Thyroid gland (tissue), 4 donors: ENCODE measurements around the gene MAGEA11.
"Not testable (repeated sequence)": the region's sequence is repeated elsewhere in the genome, so short reads cannot be mapped to it uniquely, and the experiment has no call there.

Source experiments
- POLR2A ChIP-seq, 2 donors: fragments of 450-650 bp; IDR thresholded peaks; one replicate each; pipeline ENCODE4 v1.6.1; 2017; ENCODE audit warnings: antibody characterized with exemption in 2 of 2, mild to moderate bottlenecking in 2 of 2, moderate library complexity in 1 of 2
- TF ChIP-seq, protein P1 (sequence below), 6 experiments: fragments of 200-600 bp in 3 of 6; fragments of 450-650 bp in 3 of 6; sonication (generic) in 3 of 6; IDR thresholded peaks; one replicate each; pipeline ENCODE4 v1.5.1; 2016 to 2019; ENCODE audit warnings: antibody characterized with exemption in 6 of 6, mild to moderate bottlenecking in 2 of 6, inconsistent platforms in 1 of 6, moderate library complexity in 1 of 6

DNA sequence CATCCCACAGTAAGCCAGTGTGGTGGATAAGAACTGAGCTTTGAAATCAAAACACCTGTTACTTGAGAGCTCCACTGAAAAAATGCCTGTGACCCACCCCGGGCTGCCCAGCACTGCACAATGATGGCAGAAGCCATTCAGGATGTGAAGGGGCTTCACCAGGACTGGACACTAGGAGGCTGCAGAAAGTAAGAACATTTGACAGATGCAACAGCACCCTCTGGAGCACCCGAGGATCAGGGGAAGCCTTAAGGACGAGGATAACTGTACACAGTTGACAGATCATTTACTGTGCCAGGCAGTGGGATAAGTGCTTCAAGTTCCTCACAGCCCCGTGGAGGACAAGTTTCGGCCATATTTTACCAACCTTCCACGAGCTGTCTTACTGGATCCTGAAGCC lies 30.4 kb downstream of the MAGEA11 start:
- not testable (repeated sequence) for TF ChIP-seq POLR2A (IDR thresholded peaks at IDR 0.05)
- TF ChIP-seq, protein P1, sequence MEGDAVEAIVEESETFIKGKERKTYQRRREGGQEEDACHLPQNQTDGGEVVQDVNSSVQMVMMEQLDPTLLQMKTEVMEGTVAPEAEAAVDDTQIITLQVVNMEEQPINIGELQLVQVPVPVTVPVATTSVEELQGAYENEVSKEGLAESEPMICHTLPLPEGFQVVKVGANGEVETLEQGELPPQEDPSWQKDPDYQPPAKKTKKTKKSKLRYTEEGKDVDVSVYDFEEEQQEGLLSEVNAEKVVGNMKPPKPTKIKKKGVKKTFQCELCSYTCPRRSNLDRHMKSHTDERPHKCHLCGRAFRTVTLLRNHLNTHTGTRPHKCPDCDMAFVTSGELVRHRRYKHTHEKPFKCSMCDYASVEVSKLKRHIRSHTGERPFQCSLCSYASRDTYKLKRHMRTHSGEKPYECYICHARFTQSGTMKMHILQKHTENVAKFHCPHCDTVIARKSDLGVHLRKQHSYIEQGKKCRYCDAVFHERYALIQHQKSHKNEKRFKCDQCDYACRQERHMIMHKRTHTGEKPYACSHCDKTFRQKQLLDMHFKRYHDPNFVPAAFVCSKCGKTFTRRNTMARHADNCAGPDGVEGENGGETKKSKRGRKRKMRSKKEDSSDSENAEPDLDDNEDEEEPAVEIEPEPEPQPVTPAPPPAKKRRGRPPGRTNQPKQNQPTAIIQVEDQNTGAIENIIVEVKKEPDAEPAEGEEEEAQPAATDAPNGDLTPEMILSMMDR (IDR thresholded peaks at IDR 0.05) = not testable (repeated sequence)
